Measurements from ENCODE around the gene KIAA1328.

The KIAA1328 gene

GRCh38 chr18:37175727-37176620, 347.0 kb downstream of the KIAA1328 start:
- H3K4me3 ChIP-seq (replicated peaks; ENCODE audit: low read depth, low read length): no peak overlapping the region
- TF ChIP-seq CTCF (IDR thresholded peaks at IDR 0.05; ENCODE audit: low read depth, low read length, missing control alignments): no peak
- no peak for DNase-seq (ENCODE audit: extremely low read depth, low read depth)

GRCh38 chr18:37176621-37176934, 347.7 kb downstream of the KIAA1328 start:
- no peak for TF ChIP-seq CTCF (IDR thresholded peaks at IDR 0.05; ENCODE audit: low read depth, low read length, missing control alignments)
- no peak for DNase-seq (ENCODE audit: extremely low read depth, low read depth)

GRCh38 chr18:37179384-37179783, 350.5 kb downstream of the KIAA1328 start:
- no peak for DNase-seq (ENCODE audit: extremely low read depth, low read depth)
- H3K4me3 ChIP-seq (replicated peaks; ENCODE audit: low read depth, low read length): no peak overlapping the region
- TF ChIP-seq CTCF (IDR thresholded peaks at IDR 0.05; ENCODE audit: low read depth, low read length, missing control alignments): no peak

More at GRCh38 chr18:37176621-37176934, 347.7 kb downstream of the KIAA1328 start:
- no peak overlapping the region for H3K4me3 ChIP-seq (replicated peaks; ENCODE audit: low read depth, low read length)

GRCh38 chr18:37180086-37180485, 351.2 kb downstream of the KIAA1328 start:
- DNase-seq (ENCODE audit: extremely low read depth, low read depth): no peak
- H3K4me3 ChIP-seq (replicated peaks; ENCODE audit: low read depth, low read length): no peak overlapping the region
- TF ChIP-seq CTCF (IDR thresholded peaks at IDR 0.05; ENCODE audit: low read depth, low read length, missing control alignments): no peak

- no peak overlapping the region for H3K4me3 ChIP-seq (replicated peaks; ENCODE audit: low read depth, low read length)
- no peak for TF ChIP-seq CTCF (IDR thresholded peaks at IDR 0.05; ENCODE audit: low read depth, low read length, missing control alignments)
- DNase-seq (ENCODE audit: extremely low read depth, low read depth): no peak
These were observed 353.6 kb downstream of the KIAA1328 start for GRCh38 chr18:37182340-37183135.

- no peak for DNase-seq (ENCODE audit: extremely low read depth, low read depth)
- no peak overlapping the region for H3K4me3 ChIP-seq (replicated peaks; ENCODE audit: low read depth, low read length)
- TF ChIP-seq CTCF (IDR thresholded peaks at IDR 0.05; ENCODE audit: low read depth, low read length, missing control alignments): no peak
These were observed 355.4 kb downstream of the KIAA1328 start for GRCh38 chr18:37184209-37184868.

All from HFF-Myc (cell line).